ENCODE measurements around the gene HM13. TPM values are rescaled to one million over a fixed set of nuclear protein-coding genes. Genes with fewer than 3 reads are reported as not detected.
A peak's percentile ranks its signal among the peaks of the same experiment; 100 is the strongest.
"Not testable (repeated sequence)": the region's sequence is repeated elsewhere in the genome, so short reads cannot be mapped to it uniquely, and the experiment has no call there.

HM13 gene
- total RNA-seq, 1 experiment from 2014 or later, result 103 TPM

DNA sequence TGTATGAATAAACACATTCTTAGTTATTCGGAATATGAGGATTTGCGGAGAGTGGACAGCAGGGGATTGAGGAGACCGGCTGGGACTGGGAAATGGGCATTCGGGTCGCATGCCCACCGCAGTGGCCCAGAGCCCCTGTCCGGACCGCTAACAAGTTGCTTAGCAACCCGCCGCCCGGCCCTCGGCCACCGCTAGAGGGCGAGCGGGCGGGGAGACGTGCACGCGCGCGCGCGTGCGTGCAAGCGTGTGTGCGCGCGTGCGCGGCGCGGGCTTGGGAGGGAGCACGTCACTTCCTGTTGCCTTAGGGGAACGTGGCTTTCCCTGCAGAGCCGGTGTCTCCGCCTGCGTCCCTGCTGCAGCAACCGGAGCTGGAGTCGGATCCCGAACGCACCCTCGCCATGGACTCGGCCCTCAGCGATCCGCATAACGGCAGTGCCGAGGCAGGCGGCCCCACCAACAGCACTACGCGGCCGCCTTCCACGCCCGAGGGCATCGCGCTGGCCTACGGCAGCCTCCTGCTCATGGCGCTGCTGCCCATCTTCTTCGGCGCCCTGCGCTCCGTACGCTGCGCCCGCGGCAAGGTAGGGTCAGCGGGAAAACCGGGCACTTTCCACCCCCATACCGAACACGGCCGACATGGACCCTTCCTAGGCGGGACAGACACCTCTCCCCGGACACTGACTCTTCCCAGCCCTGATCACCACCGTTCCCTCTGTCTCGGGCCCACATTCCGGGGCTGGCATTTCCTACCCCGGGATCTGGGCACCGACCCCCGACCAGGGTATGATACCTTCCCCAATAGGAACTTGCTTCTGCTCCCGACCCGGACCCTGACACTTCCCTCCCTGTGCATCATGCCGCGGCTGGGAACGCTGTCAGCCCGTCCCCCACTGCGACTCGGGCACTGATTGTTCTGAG, at the start of gene HM13 (continued):
- TF ChIP-seq STAT6 (CRISPR knock-in tag; conservative IDR thresholded peaks at IDR 0.05; ENCODE audit: low read depth), result no peak
- TF ChIP-seq, protein P1, sequence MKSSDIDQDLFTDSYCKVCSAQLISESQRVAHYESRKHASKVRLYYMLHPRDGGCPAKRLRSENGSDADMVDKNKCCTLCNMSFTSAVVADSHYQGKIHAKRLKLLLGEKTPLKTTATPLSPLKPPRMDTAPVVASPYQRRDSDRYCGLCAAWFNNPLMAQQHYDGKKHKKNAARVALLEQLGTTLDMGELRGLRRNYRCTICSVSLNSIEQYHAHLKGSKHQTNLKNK (CRISPR knock-in tag; IDR thresholded peaks at IDR 0.05), result 0 out of 2 replicates have a peak, but pooled peaks have one; percentile 32
- TF ChIP-seq, protein P2, sequence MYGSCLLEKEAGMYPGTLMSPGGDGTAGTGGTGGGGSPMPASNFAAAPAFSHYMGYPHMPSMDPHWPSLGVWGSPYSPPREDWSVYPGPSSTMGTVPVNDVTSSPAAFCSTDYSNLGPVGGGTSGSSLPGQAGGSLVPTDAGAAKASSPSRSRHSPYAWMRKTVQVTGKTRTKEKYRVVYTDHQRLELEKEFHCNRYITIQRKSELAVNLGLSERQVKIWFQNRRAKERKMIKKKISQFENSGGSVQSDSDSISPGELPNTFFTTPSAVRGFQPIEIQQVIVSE (CRISPR knock-in tag; IDR thresholded peaks at IDR 0.05; ENCODE audit: borderline replicate concordance), result no peak
- TF ChIP-seq ATF3 (CRISPR knock-in tag; conservative IDR thresholded peaks at IDR 0.05), result no peak
- TF ChIP-seq GABPB1 (CRISPR knock-in tag; IDR thresholded peaks at IDR 0.05), result peak; percentile 79
- TF ChIP-seq ZNF232 (CRISPR knock-in tag; IDR thresholded peaks at IDR 0.05), result peak; percentile 59; the same call in 1 of the 2 replicates
- TF ChIP-seq ZNF317 (CRISPR knock-in tag; IDR thresholded peaks at IDR 0.05; ENCODE audit: borderline replicate concordance, low read depth), result no peak
- no peak for TF ChIP-seq ESRRA (CRISPR knock-in tag; IDR thresholded peaks at IDR 0.05; ENCODE audit: borderline replicate concordance)

GRCh38 chr20:31470946-31471345, 43.3 kb upstream of the HM13 start:
- CTCF ChIA-PET; ATAC-seq; POLR2A ChIA-PET; DNase-seq (ENCODE audit: low spot score); H3K4me1 Mint-ChIP-seq; H3K4me3 Mint-ChIP-seq; H3K27ac Mint-ChIP-seq: not testable (repeated sequence)
- H3K27me3 Mint-ChIP-seq (ENCODE audit: low read depth), result peaks cover 39% of the 10 kb centered on the region
- H3K36me3 Mint-ChIP-seq, result peaks cover 34% of the 10 kb centered on the region
- peaks cover 40% of the 10 kb centered on the region for H3K9me3 Mint-ChIP-seq

- H3K27me3 Mint-ChIP-seq (ENCODE audit: low read depth), result peaks cover 56% of the 10 kb centered on the region
- H3K4me3 Mint-ChIP-seq, result no peak overlapping the region
- DNase-seq (ENCODE audit: low spot score), result no peak
- H3K36me3 Mint-ChIP-seq, result peaks cover 41% of the 10 kb centered on the region
- no peak overlapping the region for H3K27ac Mint-ChIP-seq
- H3K9me3 Mint-ChIP-seq, result peaks cover 38% of the 10 kb centered on the region
- ChIA-PET POLR2A (no interaction called here), CTCF (interaction anchor here (0.9 kb wide), 1 partner anchor 42 kb away, joined by 3 read pairs; the partner anchor contains the start of gene HM13)
- no peak for ATAC-seq
- TF ChIP-seq TEAD1 (CRISPR knock-in tag; IDR thresholded peaks at IDR 0.05) (no peak), PRRX2 (CRISPR knock-in tag; IDR thresholded peaks at IDR 0.05) (no peak), CREB1 (CRISPR knock-in tag; IDR thresholded peaks at IDR 0.05) (no peak), ELF4 (CRISPR knock-in tag; IDR thresholded peaks at IDR 0.05; ENCODE audit: low read depth) (no peak), ZBTB21 (CRISPR knock-in tag; IDR thresholded peaks at IDR 0.05; ENCODE audit: borderline replicate concordance) (no peak), STAT6 (CRISPR knock-in tag; conservative IDR thresholded peaks at IDR 0.05; ENCODE audit: low read depth) (no peak), ZSCAN18 (CRISPR knock-in tag; IDR thresholded peaks at IDR 0.05) (no peak), TCF7 (CRISPR knock-in tag; IDR thresholded peaks at IDR 0.05; ENCODE audit: low read depth) (no peak), ZNF671 (CRISPR knock-in tag; IDR thresholded peaks at IDR 0.05) (no peak), TEAD4 (CRISPR knock-in tag; IDR thresholded peaks at IDR 0.05) (no peak)
- TF ChIP-seq, protein P3, sequence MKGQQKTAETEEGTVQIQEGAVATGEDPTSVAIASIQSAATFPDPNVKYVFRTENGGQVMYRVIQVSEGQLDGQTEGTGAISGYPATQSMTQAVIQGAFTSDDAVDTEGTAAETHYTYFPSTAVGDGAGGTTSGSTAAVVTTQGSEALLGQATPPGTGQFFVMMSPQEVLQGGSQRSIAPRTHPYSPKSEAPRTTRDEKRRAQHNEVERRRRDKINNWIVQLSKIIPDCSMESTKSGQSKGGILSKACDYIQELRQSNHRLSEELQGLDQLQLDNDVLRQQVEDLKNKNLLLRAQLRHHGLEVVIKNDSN (CRISPR knock-in tag; IDR thresholded peaks at IDR 0.05), result no peak
- TF ChIP-seq, protein P4, sequence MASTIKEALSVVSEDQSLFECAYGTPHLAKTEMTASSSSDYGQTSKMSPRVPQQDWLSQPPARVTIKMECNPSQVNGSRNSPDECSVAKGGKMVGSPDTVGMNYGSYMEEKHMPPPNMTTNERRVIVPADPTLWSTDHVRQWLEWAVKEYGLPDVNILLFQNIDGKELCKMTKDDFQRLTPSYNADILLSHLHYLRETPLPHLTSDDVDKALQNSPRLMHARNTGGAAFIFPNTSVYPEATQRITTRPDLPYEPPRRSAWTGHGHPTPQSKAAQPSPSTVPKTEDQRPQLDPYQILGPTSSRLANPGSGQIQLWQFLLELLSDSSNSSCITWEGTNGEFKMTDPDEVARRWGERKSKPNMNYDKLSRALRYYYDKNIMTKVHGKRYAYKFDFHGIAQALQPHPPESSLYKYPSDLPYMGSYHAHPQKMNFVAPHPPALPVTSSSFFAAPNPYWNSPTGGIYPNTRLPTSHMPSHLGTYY (CRISPR knock-in tag; IDR thresholded peaks at IDR 0.05), result no peak
- H3K4me1 Mint-ChIP-seq, result no peaks in the 10 kb centered on the region
These were observed 41.6 kb upstream of the HM13 start for GRCh38 chr20:31472395-31473330.

Measured in WTC11 (cell line).